Lung (tissue), 12 donors: ENCODE measurements around the gene EXOC4. TPM values are rescaled to one million over a fixed set of nuclear protein-coding genes. Genes with fewer than 3 reads are reported as not detected.

Source experiments
- ATAC-seq: fragments of 200-7000 bp; cut with Tn5 transposase; one replicate; pipeline ENCODE4 v1.9.1; 2020; ENCODE audit warnings: moderate number of reproducible peaks; ENCODE audit not compliant: insufficient read depth, low FRiP score
- DNase-seq, 3 donors: peaks; one replicate each; pipeline ENCODE4 v3.0.0-alpha.2; 2013 to 2017
- H3K27ac ChIP-seq, 2 donors: one replicate each; pipeline ENCODE4 v1.5.1; 2013; ENCODE audit warnings: mild to moderate bottlenecking in 2 of 2, moderate library complexity in 2 of 2, control low read depth in 1 of 2, inconsistent platforms in 1 of 2, low read depth in 1 of 2, low read length in 1 of 2
- H3K27me3 ChIP-seq, 3 donors: one replicate each; pipeline ENCODE4 v1.5.1; 2013; ENCODE audit warnings: low read length in 2 of 3; ENCODE audit not compliant: control insufficient read depth in 3 of 3, insufficient read depth in 3 of 3
- H3K36me3 ChIP-seq, 4 donors: one replicate each; pipeline ENCODE4 v1.5.1; 2013; ENCODE audit warnings: low read length in 4 of 4, mild to moderate bottlenecking in 1 of 4, moderate library complexity in 1 of 4; ENCODE audit not compliant: control insufficient read depth in 4 of 4, insufficient read depth in 4 of 4
- H3K4me1 ChIP-seq, 5 donors: one replicate each; pipeline ENCODE4 v1.5.1; 2013; ENCODE audit warnings: low read length in 5 of 5, mild to moderate bottlenecking in 2 of 5, moderate library complexity in 1 of 5; ENCODE audit not compliant: control insufficient read depth in 5 of 5, insufficient read depth in 5 of 5
- H3K4me3 ChIP-seq: one replicate; pipeline ENCODE4 v1.5.1; 2013; ENCODE audit warnings: mild to moderate bottlenecking, control low read depth, moderate library complexity
- H3K9ac ChIP-seq, 2 donors: one replicate each; pipeline ENCODE4 v1.5.1; 2013; ENCODE audit warnings: low read length in 2 of 2, control low read depth in 1 of 2; ENCODE audit not compliant: insufficient read depth in 1 of 2
- H3K9me3 ChIP-seq, 4 donors: one replicate each; pipeline ENCODE4 v1.5.1; 2013; ENCODE audit warnings: low read length in 3 of 4, mild to moderate bottlenecking in 1 of 4, moderate library complexity in 1 of 4; ENCODE audit not compliant: control insufficient read depth in 4 of 4, insufficient read depth in 3 of 4
- WGBS, 2 donors: extraction: QIAGEN DNeasy Blood & Tissue Kit; methylation state at CpG; one replicate each; pipeline ENCODE4 v1.1.7; 2013; 5-methylcytosine and 5-hydroxymethylcytosine counted together
- polyA plus RNA-seq, 2 donors: library from polyadenylated mRNA; stranded (reverse); fragments of 200-250 nt; gene quantifications; one replicate each; pipeline ENCODE4 v1.2.1, GENCODE V29; 2013
- total RNA-seq, 2 donors: library from RNA; depleted of rRNA in 1 of 2; stranded (reverse); fragments of >200 nt in 1 of 2; gene quantifications; one replicate each; pipeline ENCODE4 v1.2.1, GENCODE V29; 2014 to 2021
- TF ChIP-seq, protein P1 (sequence below): IDR thresholded peaks from 2 replicates; pipeline ENCODE4 v1.5.1; 2012; ENCODE audit warnings: mild to moderate bottlenecking; ENCODE audit errors: control extremely low read depth, extremely low read depth
- donor health status: control.
- donor health status: control.
- donor health status: Bipolar disorder and iron deficiency.
- donor health status: healthy.
- donor health status: DM: yes; HTN: yes; CAD: no.

EXOC4 gene
- total and polyA plus RNA-seq, 4 donors = 10.3 to 232 (median 47.4) TPM

DNA sequence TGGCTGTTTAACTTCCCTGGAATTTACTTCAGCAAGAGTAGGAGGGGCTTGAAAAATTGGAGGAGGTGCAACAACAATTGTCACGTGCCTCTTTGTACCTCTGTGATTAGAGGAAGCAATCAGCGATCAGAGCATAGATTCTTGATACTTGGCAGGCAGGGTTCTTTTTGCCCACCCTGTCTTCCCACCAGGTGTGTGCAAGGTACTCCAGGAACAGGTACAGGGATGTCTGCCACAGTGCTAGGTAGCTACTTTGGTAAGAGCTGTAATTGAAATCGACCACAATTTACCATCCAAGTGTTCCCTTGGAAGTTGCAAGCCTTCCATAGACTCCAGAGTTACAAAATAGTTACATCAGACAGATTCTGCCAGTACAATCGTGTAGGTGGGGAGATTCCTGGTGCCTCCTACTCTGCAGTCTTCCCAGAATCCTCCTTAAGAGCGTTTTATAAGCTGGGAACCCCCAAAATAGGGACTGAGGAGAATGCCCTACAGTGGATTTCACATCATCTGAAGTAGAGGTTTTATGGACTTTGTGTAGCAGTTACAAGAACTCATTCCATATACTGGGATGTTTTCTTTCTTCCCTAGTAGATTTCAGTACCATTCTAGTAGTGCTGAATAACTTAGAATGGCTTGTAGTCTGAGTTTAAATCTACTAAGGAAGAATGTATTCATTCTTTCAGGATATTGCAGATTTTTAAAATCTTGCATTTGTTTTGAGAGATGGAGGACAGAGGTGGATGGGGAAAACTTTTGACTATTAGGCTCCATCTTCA, 101.9 kb downstream of the EXOC4 start:
- TF ChIP-seq, protein P1, sequence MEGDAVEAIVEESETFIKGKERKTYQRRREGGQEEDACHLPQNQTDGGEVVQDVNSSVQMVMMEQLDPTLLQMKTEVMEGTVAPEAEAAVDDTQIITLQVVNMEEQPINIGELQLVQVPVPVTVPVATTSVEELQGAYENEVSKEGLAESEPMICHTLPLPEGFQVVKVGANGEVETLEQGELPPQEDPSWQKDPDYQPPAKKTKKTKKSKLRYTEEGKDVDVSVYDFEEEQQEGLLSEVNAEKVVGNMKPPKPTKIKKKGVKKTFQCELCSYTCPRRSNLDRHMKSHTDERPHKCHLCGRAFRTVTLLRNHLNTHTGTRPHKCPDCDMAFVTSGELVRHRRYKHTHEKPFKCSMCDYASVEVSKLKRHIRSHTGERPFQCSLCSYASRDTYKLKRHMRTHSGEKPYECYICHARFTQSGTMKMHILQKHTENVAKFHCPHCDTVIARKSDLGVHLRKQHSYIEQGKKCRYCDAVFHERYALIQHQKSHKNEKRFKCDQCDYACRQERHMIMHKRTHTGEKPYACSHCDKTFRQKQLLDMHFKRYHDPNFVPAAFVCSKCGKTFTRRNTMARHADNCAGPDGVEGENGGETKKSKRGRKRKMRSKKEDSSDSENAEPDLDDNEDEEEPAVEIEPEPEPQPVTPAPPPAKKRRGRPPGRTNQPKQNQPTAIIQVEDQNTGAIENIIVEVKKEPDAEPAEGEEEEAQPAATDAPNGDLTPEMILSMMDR = no peak
- H3K27me3 ChIP-seq = no peaks in the 10 kb centered on the region
- peaks cover 0 to 4% (median 0%) of the 10 kb centered on the region in 4 donors for H3K36me3 ChIP-seq
- DNase-seq (no peak), ATAC-seq (no peak)
- 92 to 95% methylated on average over 5 of the region's 5 CpGs for WGBS, 2 donors
- no peak overlapping the region for H3K27ac ChIP-seq
- no peak overlapping the region for H3K9ac ChIP-seq
- H3K4me1 ChIP-seq = no peaks in the 10 kb centered on the region
- peaks cover 0 to 17% (median 3%) of the 10 kb centered on the region in 4 donors for H3K9me3 ChIP-seq
- H3K4me3 ChIP-seq = no peak overlapping the region

DNA sequence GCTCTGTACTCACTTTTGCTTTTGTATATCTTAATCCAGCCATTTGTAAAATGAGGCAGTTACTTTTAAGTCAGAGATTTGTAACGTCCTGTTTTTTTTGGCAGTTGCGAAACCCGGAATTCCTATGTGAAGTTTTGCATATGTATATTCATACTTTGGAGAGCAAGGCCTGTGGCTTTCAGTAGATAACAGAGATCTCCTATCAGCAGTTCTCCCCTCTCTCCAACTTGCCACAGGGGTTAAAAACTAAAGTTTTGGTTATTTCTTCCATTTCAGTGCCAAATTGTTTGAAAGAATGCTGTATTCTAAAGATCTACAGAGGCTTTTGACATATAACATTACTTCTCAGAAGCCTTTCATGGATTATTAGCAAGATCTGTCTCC, 102.4 kb downstream of the EXOC4 start:
- Histone ChIP-seq H3K9me3 (peaks cover 0 to 16% (median 3%) of the 10 kb centered on the region in 4 donors), H3K4me1 (no peaks in the 10 kb centered on the region), H3K9ac (no peak overlapping the region), H3K27me3 (no peaks in the 10 kb centered on the region), H3K4me3 (no peak overlapping the region), H3K27ac (no peak overlapping the region), H3K36me3 (peaks cover 0 to 4% (median under 1%) of the 10 kb centered on the region in 4 donors)
- 60 to 68% methylated on average over 3 of the region's 3 CpGs for WGBS, 2 donors
- DNase-seq (peak; percentile 17 to 79 (median 66)), ATAC-seq (no peak)
- TF ChIP-seq, protein P1 = no peak

DNA sequence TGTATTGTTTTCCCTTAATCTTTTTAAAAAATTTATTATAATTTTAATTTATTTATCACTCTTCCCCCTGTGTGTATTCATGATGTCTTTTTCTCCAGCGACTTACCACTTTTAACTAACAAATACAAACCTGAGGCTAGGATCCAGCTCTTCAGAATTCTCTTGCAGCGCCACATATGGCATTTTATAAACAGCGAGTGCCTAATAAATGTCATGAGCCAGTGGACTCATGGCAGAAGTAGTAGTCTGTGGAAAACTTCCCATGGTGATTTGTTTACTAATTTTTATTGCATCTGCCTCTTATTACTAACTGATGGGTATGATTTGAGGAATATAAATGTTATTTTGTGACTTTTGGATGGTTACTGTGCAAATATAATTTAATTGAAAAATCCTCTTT, 102.9 kb downstream of the EXOC4 start:
- H3K36me3 ChIP-seq = peaks cover 0 to 4% (median under 1%) of the 10 kb centered on the region in 4 donors
- H3K27ac ChIP-seq = no peak overlapping the region
- no peak overlapping the region for H3K4me3 ChIP-seq
- no peaks in the 10 kb centered on the region for H3K4me1 ChIP-seq
- no peak for DNase-seq
- TF ChIP-seq, protein P1 = no peak
- H3K27me3 ChIP-seq = no peaks in the 10 kb centered on the region
- 94% methylated on average over 3 of the region's 3 CpGs for WGBS, 2 donors
- H3K9ac ChIP-seq = no peak overlapping the region
- no peak for ATAC-seq
- peaks cover 0 to 16% (median 3%) of the 10 kb centered on the region in 4 donors for H3K9me3 ChIP-seq
